ENCODE measurements around the gene GARIN3. TPM values are rescaled to one million over a fixed set of nuclear protein-coding genes. Genes with fewer than 3 reads are reported as not detected.

The GARIN3 gene
- total and polyA plus RNA-seq, 2 donors (not counting 3 experiments of a cell fraction or from before 2014, with no cell fraction given), result not detected

DNA sequence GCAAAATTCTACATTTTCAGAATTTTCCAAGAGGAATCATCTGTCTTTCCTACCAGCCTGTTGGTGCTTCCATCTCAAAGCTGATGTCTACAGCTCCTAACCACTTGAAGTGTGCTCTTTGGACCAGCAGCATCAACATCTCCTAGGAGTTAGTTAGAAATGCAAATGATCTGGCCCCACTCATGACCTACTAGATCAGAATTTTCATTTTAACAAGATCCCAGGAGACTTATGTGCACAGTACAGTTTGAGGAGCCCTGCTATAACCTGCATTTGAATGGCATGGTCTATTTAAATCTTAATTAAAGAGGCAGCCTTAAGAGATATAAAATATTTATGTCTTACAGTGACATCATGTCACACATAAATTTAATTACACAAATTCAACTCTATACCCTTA lies 48.4 kb upstream of the GARIN3 start:
- Histone ChIP-seq H3K9ac (replicated peaks; ENCODE audit: extremely low read depth, insufficient read depth, low read length) (no peak overlapping the region), H4K20me1 (replicated peaks; ENCODE audit: control insufficient read depth, extremely low read depth, insufficient read depth, low read length) (no peaks in the 10 kb centered on the region), H3K27me3 (ENCODE audit: control insufficient read depth in 2 of 2, insufficient read depth in 2 of 2, low read length in 2 of 2) (no peaks in the 10 kb centered on the region), H3K27ac (ENCODE audit: insufficient read depth, low read depth, low read length) (no peak overlapping the region), H3K4me2 (ENCODE audit: insufficient read depth, low read length) (no peak overlapping the region), H3K4me1 (ENCODE audit: control insufficient read depth, extremely low read depth, insufficient read depth, low read length) (no peaks in the 10 kb centered on the region), H3K9me1 (replicated peaks; ENCODE audit: control insufficient read depth, extremely low read depth, insufficient read depth, low read length) (no peaks in the 10 kb centered on the region), H3K36me3 (ENCODE audit: control insufficient read depth in 2 of 2, extremely low read depth in 1 of 2, insufficient read depth in 2 of 2, low read length in 2 of 2) (no peaks in the 10 kb centered on the region), H2AFZ (ENCODE audit: low read depth, low read length) (no peak overlapping the region), H3K9me3 (replicated peaks; ENCODE audit: control insufficient read depth, insufficient read depth, low read length) (no peaks in the 10 kb centered on the region), H3K4me3 (replicated peaks in 1 of 3; ENCODE audit: insufficient read depth in 1 of 3, low read depth in 1 of 3, low read length in 3 of 3) (no peak overlapping the region), H3K79me2 (ENCODE audit: control insufficient read depth, insufficient read depth, low read length) (no peaks in the 10 kb centered on the region)
- POLR2A ChIA-PET, result no interaction called here
- CTCF ChIA-PET, result no interaction called here
- intact Hi-C loops (cut with micrococcal nuclease) (no loop called here), dilution Hi-C loops (cut with MboI; ENCODE audit: extremely low pct_ligation_motif_present, low sequenced_read_pairs) (no loop called here)
- BruUV-seq (replicated peaks), result no TSS peak
- no peak for FAIRE-seq
- DNase-seq (ENCODE audit: low read depth, low spot score), result no peak
- TF ChIP-seq GATA2 (IDR thresholded peaks at IDR 0.05; ENCODE audit: insufficient read depth, insufficient read length, low read depth, low read length), result no peak
- TF ChIP-seq, protein P1, sequence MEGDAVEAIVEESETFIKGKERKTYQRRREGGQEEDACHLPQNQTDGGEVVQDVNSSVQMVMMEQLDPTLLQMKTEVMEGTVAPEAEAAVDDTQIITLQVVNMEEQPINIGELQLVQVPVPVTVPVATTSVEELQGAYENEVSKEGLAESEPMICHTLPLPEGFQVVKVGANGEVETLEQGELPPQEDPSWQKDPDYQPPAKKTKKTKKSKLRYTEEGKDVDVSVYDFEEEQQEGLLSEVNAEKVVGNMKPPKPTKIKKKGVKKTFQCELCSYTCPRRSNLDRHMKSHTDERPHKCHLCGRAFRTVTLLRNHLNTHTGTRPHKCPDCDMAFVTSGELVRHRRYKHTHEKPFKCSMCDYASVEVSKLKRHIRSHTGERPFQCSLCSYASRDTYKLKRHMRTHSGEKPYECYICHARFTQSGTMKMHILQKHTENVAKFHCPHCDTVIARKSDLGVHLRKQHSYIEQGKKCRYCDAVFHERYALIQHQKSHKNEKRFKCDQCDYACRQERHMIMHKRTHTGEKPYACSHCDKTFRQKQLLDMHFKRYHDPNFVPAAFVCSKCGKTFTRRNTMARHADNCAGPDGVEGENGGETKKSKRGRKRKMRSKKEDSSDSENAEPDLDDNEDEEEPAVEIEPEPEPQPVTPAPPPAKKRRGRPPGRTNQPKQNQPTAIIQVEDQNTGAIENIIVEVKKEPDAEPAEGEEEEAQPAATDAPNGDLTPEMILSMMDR (IDR thresholded peaks at IDR 0.05; ENCODE audit: extremely low read depth in 1 of 2, insufficient read depth in 1 of 2, low read depth in 1 of 2, low read length in 2 of 2), result no peak
- TF ChIP-seq JUN (IDR thresholded peaks at IDR 0.05; ENCODE audit: borderline replicate concordance, insufficient read depth, insufficient read length, low read depth), result no peak

DNA sequence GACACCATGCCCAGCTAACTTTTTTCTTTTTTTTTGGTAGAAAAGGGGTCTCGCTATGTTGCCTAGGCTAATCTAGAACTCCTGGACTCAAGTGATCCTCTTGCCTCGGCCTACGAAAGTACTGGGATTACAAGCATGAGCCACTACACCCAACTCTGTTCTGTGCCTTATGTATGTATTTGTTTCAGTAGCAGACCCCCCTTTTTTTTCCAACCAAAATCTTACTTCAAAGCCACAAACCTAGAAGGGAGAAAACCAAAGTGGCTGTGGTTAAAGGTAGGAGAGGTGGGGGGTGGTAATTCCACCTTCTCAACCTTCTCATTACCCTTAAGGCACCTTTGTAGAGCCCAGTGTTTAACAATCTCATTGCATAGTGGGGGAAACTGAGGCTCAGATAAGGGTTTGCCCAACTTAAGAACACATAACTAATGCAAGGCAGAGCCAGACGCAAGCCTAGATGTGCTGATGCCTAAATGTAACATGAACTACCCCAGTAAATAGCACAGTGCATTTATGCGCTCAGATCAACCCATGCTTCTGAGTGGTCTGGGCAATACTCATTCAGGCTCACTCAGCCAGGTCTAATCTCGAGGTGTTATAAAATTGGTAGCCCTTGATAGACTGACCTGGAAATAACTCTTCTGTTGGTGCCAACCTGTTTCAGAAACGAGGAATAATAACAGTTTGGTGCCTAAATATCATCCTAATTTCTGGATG lies 47.6 kb upstream of the GARIN3 start:
- H3K4me3 ChIP-seq (replicated peaks in 1 of 3; ENCODE audit: insufficient read depth in 1 of 3, low read depth in 1 of 3, low read length in 3 of 3), result no peak overlapping the region
- no peak for DNase-seq (ENCODE audit: low read depth, low spot score)
- no peak overlapping the region for H3K27ac ChIP-seq (ENCODE audit: insufficient read depth, low read depth, low read length)
- no peaks in the 10 kb centered on the region for H3K4me1 ChIP-seq (ENCODE audit: control insufficient read depth, extremely low read depth, insufficient read depth, low read length)
- no peak for FAIRE-seq
- BruUV-seq (replicated peaks), result no TSS peak
- no peak for TF ChIP-seq GATA2 (IDR thresholded peaks at IDR 0.05; ENCODE audit: insufficient read depth, insufficient read length, low read depth, low read length)
- no peak for TF ChIP-seq MYC (IDR thresholded peaks at IDR 0.05; ENCODE audit: low read depth, low read length)
- TF ChIP-seq POLR2A (IDR thresholded peaks at IDR 0.05; ENCODE audit: low read depth, low read length), result no peak
- TF ChIP-seq, protein P1 (IDR thresholded peaks at IDR 0.05; ENCODE audit: extremely low read depth in 1 of 2, insufficient read depth in 1 of 2, low read depth in 1 of 2, low read length in 2 of 2), result no peak
- TF ChIP-seq JUN (IDR thresholded peaks at IDR 0.05; ENCODE audit: borderline replicate concordance, insufficient read depth, insufficient read length, low read depth), result no peak
- TF ChIP-seq EZH2 (IDR thresholded peaks at IDR 0.05; ENCODE audit: borderline replicate concordance, low read depth, low read length, severe bottlenecking), result no peak
- POLR2A ChIA-PET, result no interaction called here
- no peaks in the 10 kb centered on the region for H4K20me1 ChIP-seq (replicated peaks; ENCODE audit: control insufficient read depth, extremely low read depth, insufficient read depth, low read length)
- CTCF ChIA-PET, result no interaction called here
- H3K36me3 ChIP-seq (ENCODE audit: control insufficient read depth in 2 of 2, extremely low read depth in 1 of 2, insufficient read depth in 2 of 2, low read length in 2 of 2), result no peaks in the 10 kb centered on the region
- no peaks in the 10 kb centered on the region for H3K79me2 ChIP-seq (ENCODE audit: control insufficient read depth, insufficient read depth, low read length)
- H3K9me3 ChIP-seq (replicated peaks; ENCODE audit: control insufficient read depth, insufficient read depth, low read length), result no peaks in the 10 kb centered on the region
- dilution Hi-C loops (cut with MboI; ENCODE audit: extremely low pct_ligation_motif_present, low sequenced_read_pairs) (no loop called here), intact Hi-C loops (cut with micrococcal nuclease) (no loop called here)
- H3K9me1 ChIP-seq (replicated peaks; ENCODE audit: control insufficient read depth, extremely low read depth, insufficient read depth, low read length), result no peaks in the 10 kb centered on the region
- H3K27me3 ChIP-seq (ENCODE audit: control insufficient read depth in 2 of 2, insufficient read depth in 2 of 2, low read length in 2 of 2), result no peaks in the 10 kb centered on the region
- no peak overlapping the region for H3K9ac ChIP-seq (replicated peaks; ENCODE audit: extremely low read depth, insufficient read depth, low read length)
- no peak overlapping the region for H2AFZ ChIP-seq (ENCODE audit: low read depth, low read length)
- H3K4me2 ChIP-seq (ENCODE audit: insufficient read depth, low read length), result no peak overlapping the region
